DOHH2 (cell line): ENCODE data around the gene HMGN4.

Experiments used
- EZH2phosphoT487 ChIP-seq: fragments of 200-600 bp; sonication (generic); IDR thresholded peaks from 2 replicates; pipeline ENCODE4 v1.6.1; 2017; ENCODE audit warnings: borderline replicate concordance, mild to moderate bottlenecking, antibody characterized with exemption, low read length, moderate library complexity, mixed read lengths
- TF ChIP-seq, protein P1 (sequence below): fragments of 200-600 bp; sonication (generic); IDR thresholded peaks from one replicate; pipeline ENCODE4 v1.5.1; 2014; ENCODE audit warnings: antibody characterized with exemption, mild to moderate bottlenecking, low read depth, low read length; ENCODE audit not compliant: poor library complexity, severe bottlenecking

GRCh38 chr6:26554697-26555504 is 16.7 kb downstream of the HMGN4 start:
- TF ChIP-seq, protein P1, sequence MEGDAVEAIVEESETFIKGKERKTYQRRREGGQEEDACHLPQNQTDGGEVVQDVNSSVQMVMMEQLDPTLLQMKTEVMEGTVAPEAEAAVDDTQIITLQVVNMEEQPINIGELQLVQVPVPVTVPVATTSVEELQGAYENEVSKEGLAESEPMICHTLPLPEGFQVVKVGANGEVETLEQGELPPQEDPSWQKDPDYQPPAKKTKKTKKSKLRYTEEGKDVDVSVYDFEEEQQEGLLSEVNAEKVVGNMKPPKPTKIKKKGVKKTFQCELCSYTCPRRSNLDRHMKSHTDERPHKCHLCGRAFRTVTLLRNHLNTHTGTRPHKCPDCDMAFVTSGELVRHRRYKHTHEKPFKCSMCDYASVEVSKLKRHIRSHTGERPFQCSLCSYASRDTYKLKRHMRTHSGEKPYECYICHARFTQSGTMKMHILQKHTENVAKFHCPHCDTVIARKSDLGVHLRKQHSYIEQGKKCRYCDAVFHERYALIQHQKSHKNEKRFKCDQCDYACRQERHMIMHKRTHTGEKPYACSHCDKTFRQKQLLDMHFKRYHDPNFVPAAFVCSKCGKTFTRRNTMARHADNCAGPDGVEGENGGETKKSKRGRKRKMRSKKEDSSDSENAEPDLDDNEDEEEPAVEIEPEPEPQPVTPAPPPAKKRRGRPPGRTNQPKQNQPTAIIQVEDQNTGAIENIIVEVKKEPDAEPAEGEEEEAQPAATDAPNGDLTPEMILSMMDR = no peak
- TF ChIP-seq EZH2phosphoT487 = no peak
